ENCODE results near the gene PURA.

PURA gene

GRCh38 chr5:140118302-140118936 is 4.5 kb downstream of the PURA start:
- ChIA-PET POLR2A (interaction anchor here (0.6 to 3.9 kb wide), 5 partner anchors 10 to 713 kb away, joined by 3 to 20 read pairs (median 5); no protein-coding TSS in a partner anchor), CTCF (interaction anchor here (1.0 to 8.1 kb wide), 8 partner anchors 8 to 149 kb away, joined by 3 to 68 read pairs (median 8); partner anchors contain the start of gene NRG2)
- no peak overlapping the region for H3K27ac ChIP-seq (ENCODE audit: extremely low read depth, low read depth, low read length)
- no peak overlapping the region for H3K4me3 ChIP-seq (ENCODE audit: low read depth, low read length)
- H3K36me3 ChIP-seq (ENCODE audit: control insufficient read depth in 2 of 2, insufficient read depth in 1 of 2, low read length in 2 of 2): peaks cover 0 to 5% of the 10 kb centered on the region in 2 experiments; a peak in 2 of 3 replicates
- H3K4me1 ChIP-seq (ENCODE audit: control insufficient read depth, insufficient read depth, low read length): peaks cover 28% of the 10 kb centered on the region
- no peaks in the 10 kb centered on the region for H3K9me3 ChIP-seq (ENCODE audit: control insufficient read depth, insufficient read depth, low read depth, low read length)
- TF ChIP-seq ZNF211 (tag by site-specific recombination; IDR thresholded peaks at IDR 0.05; ENCODE audit: low read depth) (no peak), ZNF112 (tag by site-specific recombination; IDR thresholded peaks at IDR 0.05) (no peak), BCL6B (tag by site-specific recombination; IDR thresholded peaks at IDR 0.05) (peak; percentile 84), ZNF10 (tag by site-specific recombination; IDR thresholded peaks at IDR 0.05) (no peak), PRDM6 (tag by site-specific recombination; IDR thresholded peaks at IDR 0.05) (peak; percentile 88), ZNF692 (tag by site-specific recombination; IDR thresholded peaks at IDR 0.05) (peak; percentile 16; the same call in 1 of the 2 replicates), MYNN (tag by site-specific recombination; IDR thresholded peaks at IDR 0.05; ENCODE audit: borderline replicate concordance) (no peak), ZNF169 (tag by site-specific recombination; IDR thresholded peaks at IDR 0.05) (no peak), ZNF571 (tag by site-specific recombination; IDR thresholded peaks at IDR 0.05) (no peak), ZNF645 (tag by site-specific recombination; IDR thresholded peaks at IDR 0.05) (no peak), MZF1 (tag by site-specific recombination; IDR thresholded peaks at IDR 0.05; ENCODE audit: borderline replicate concordance) (no peak), ZNF398 (tag by site-specific recombination; IDR thresholded peaks at IDR 0.05) (no peak), ZNF433 (tag by site-specific recombination; IDR thresholded peaks at IDR 0.05; ENCODE audit: low read depth) (no peak), KLF8 (tag by site-specific recombination; IDR thresholded peaks at IDR 0.05) (no peak), ZNF677 (tag by site-specific recombination; IDR thresholded peaks at IDR 0.05) (no peak), ZNF660 (tag by site-specific recombination; IDR thresholded peaks at IDR 0.05) (peak; percentile 70; the same call in 1 of the 2 replicates), ZNF560 (tag by site-specific recombination; IDR thresholded peaks at IDR 0.05; ENCODE audit: borderline replicate concordance) (no peak), ZNF473 (tag by site-specific recombination; IDR thresholded peaks at IDR 0.05) (no peak), ZNF544 (tag by site-specific recombination; IDR thresholded peaks at IDR 0.05) (no peak), SP2 (tag by site-specific recombination; IDR thresholded peaks at IDR 0.05) (no peak), TRIM28 (IDR thresholded peaks at IDR 0.05; ENCODE audit: borderline replicate concordance, low read length) (no peak), ZEB2 (tag by site-specific recombination; IDR thresholded peaks at IDR 0.05) (no peak), ZBTB26 (tag by site-specific recombination; optimal IDR thresholded peaks at IDR 0.05) (no peak), HOXA7 (CRISPR knock-in tag; IDR thresholded peaks at IDR 0.05; ENCODE audit: borderline replicate concordance) (no peak), PATZ1 (tag by site-specific recombination; IDR thresholded peaks at IDR 0.05) (no peak), ZBTB6 (tag by site-specific recombination; IDR thresholded peaks at IDR 0.05) (no peak)
